GM21447 (cell line): ENCODE data around the gene ACSL3.
A peak's percentile ranks its signal among the peaks of the same experiment; 100 is the strongest.

Experiments used
- ATAC-seq: cut with Tn5 transposase; IDR thresholded peaks from one replicate; pipeline ENCODE4 v1.9.1; 2021; ENCODE audit not compliant: unreplicated experiment

Gene ACSL3

GRCh38 chr2:222939208-222939856, 78.5 kb downstream of the ACSL3 start:
- peak; percentile 81 for ATAC-seq

- no peak for ATAC-seq
Observed at GRCh38 chr2:222939979-222940378, 79.1 kb downstream of the ACSL3 start.

GRCh38 chr2:222941510-222942032, 80.7 kb downstream of the ACSL3 start:
- ATAC-seq: no peak

GRCh38 chr2:222942561-222942960, 81.7 kb downstream of the ACSL3 start:
- no peak for ATAC-seq

GRCh38 chr2:222942977-222943376, 82.1 kb downstream of the ACSL3 start:
- no peak for ATAC-seq

GRCh38 chr2:222943820-222944219, 83.0 kb downstream of the ACSL3 start:
- ATAC-seq: peak; percentile 78

- ATAC-seq: no peak
Observed at GRCh38 chr2:222944552-222944951, 83.7 kb downstream of the ACSL3 start.

GRCh38 chr2:222944971-222945740, 84.3 kb downstream of the ACSL3 start:
- ATAC-seq: no peak

GRCh38 chr2:222945887-222946286, 85.1 kb downstream of the ACSL3 start:
- ATAC-seq: no peak

GRCh38 chr2:222946700-222947287, 86.0 kb downstream of the ACSL3 start:
- ATAC-seq: no peak

GRCh38 chr2:222949073-222949472, 88.2 kb downstream of the ACSL3 start:
- ATAC-seq: no peak

- no peak for ATAC-seq
Observed at GRCh38 chr2:222949690-222950323, 89.0 kb downstream of the ACSL3 start.

GRCh38 chr2:222950638-222951285, 89.9 kb downstream of the ACSL3 start:
- ATAC-seq: no peak

- ATAC-seq: no peak
Observed at GRCh38 chr2:222952204-222952603, 91.4 kb downstream of the ACSL3 start.

GRCh38 chr2:222955008-222955407, 94.2 kb downstream of the ACSL3 start:
- no peak for ATAC-seq

GRCh38 chr2:222959358-222959757, 98.5 kb downstream of the ACSL3 start:
- ATAC-seq: no peak

- ATAC-seq: peak; percentile 85
Observed at GRCh38 chr2:222960126-222960525, 99.3 kb downstream of the ACSL3 start.

GRCh38 chr2:222963641-222964040, 102.8 kb downstream of the ACSL3 start:
- no peak for ATAC-seq

- ATAC-seq: no peak
Observed at GRCh38 chr2:222964376-222965031, 103.7 kb downstream of the ACSL3 start.

GRCh38 chr2:222965555-222965954, 104.7 kb downstream of the ACSL3 start:
- no peak for ATAC-seq
